ENCODE results near the gene DTHD1.

GRCh38 chr4:36269101-36269500 is 12.3 kb upstream of the DTHD1 start:
- no peak for TF ChIP-seq EZH2 (IDR thresholded peaks at IDR 0.05; ENCODE audit: low read length, missing control alignments)
- no peak for TF ChIP-seq CTCF (conservative IDR thresholded peaks at IDR 0.05 in 1 of 2, IDR thresholded peaks at IDR 0.05 in 1 of 2; ENCODE audit: low read depth in 1 of 2, low read length in 2 of 2)

Measured in fibroblast of lung (primary cell).